ENCODE data around the gene RNF212B.
A peak's percentile ranks its signal among the peaks of the same experiment; 100 is the strongest.

RNF212B gene

GRCh38 chr14:23321572-23322547, 84.1 kb downstream of the RNF212B start:
- peak; percentile 55 for DNase-seq

All from fibroblast of skin of back (primary cell).